Limb (tissue), 2 donors: Measurements from ENCODE around the gene TRIM28.

ENCODE experiments used
- DNase-seq, 2 donors: peaks; one replicate each; pipeline ENCODE4 v3.0.0-alpha.2; 2016; ENCODE audit errors: extremely low spot score in 2 of 2

Gene TRIM28

GRCh38 chr19:58560007-58560887 is 16.4 kb downstream of the TRIM28 start:
- no peak for DNase-seq

- DNase-seq = no peak
Measured at GRCh38 chr19:58560921-58561320, 17.1 kb downstream of the TRIM28 start.

- DNase-seq = no peak
Measured at GRCh38 chr19:58561373-58562121, 17.7 kb downstream of the TRIM28 start.

- peak in 1 of 2 donors; percentile 63 for DNase-seq
Measured at GRCh38 chr19:58562122-58563033, 18.5 kb downstream of the TRIM28 start.

GRCh38 chr19:58563034-58563573 is 19.2 kb downstream of the TRIM28 start:
- DNase-seq = peak in 1 of 2 donors; percentile 67

GRCh38 chr19:58563823-58564222 is 20.0 kb downstream of the TRIM28 start:
- no peak for DNase-seq

- no peak for DNase-seq
Measured at GRCh38 chr19:58566989-58567388, 23.1 kb downstream of the TRIM28 start.

GRCh38 chr19:58568453-58569130 is 24.7 kb downstream of the TRIM28 start:
- DNase-seq = no peak

GRCh38 chr19:58569191-58569942 is 25.5 kb downstream of the TRIM28 start:
- no peak for DNase-seq

GRCh38 chr19:58569943-58570670 is 26.2 kb downstream of the TRIM28 start:
- DNase-seq = no peak

GRCh38 chr19:58570770-58571574 is 27.1 kb downstream of the TRIM28 start:
- no peak for DNase-seq

GRCh38 chr19:58571575-58571947 is 27.7 kb downstream of the TRIM28 start:
- DNase-seq = no peak

GRCh38 chr19:58572026-58572817 is 28.4 kb downstream of the TRIM28 start:
- DNase-seq = no peak

GRCh38 chr19:58572818-58573657 is 29.2 kb downstream of the TRIM28 start, which contains the start of gene MZF1:
Gene MZF1 (minus strand): TSS chr19:58573335. CDS start chr19:58571389, 1,946 bp downstream.
- DNase-seq = peak; percentile 99 to 100

- DNase-seq = no peak
Measured at GRCh38 chr19:58573658-58574164, 29.8 kb downstream of the TRIM28 start.
